Activated T-helper 1 cell treated with anti-CD3 and anti-CD28 coated beads, Interleukin-2, amount 50 U/mL, for 16 hours (primary cell): Measurements from ENCODE around the gene INTS4.
A peak's percentile ranks its signal among the peaks of the same experiment; 100 is the strongest.
"Not testable (repeated sequence)": the region's sequence is repeated elsewhere in the genome, so short reads cannot be mapped to it uniquely, and the experiment has no call there.

Experiments used
- DNase-seq, 2 donors: peaks; one replicate each; pipeline ENCODE4 v3.0.0-alpha.2; 2020; ENCODE audit warnings: low read depth in 1 of 2, low spot score in 1 of 2

The INTS4 gene

GRCh38 chr11:77994434-77995362, at the start of gene INTS4:
Gene INTS4, minus strand, starts transcription at chr11:77994668. Its CDS starts 25 bp downstream, at chr11:77994643.
- peak; percentile 95 for DNase-seq

GRCh38 chr11:78041843-78042440, 47.5 kb upstream of the INTS4 start:
- no peak for DNase-seq

GRCh38 chr11:78041380-78041719, 46.9 kb upstream of the INTS4 start:
- DNase-seq: not testable (repeated sequence)

GRCh38 chr11:78040691-78041379, 46.4 kb upstream of the INTS4 start:
- DNase-seq: no peak

- DNase-seq: no peak
Measured at GRCh38 chr11:78039919-78040671, 45.6 kb upstream of the INTS4 start.

GRCh38 chr11:78039391-78039918, 45.0 kb upstream of the INTS4 start:
- DNase-seq: no peak

GRCh38 chr11:78038697-78039313, 44.3 kb upstream of the INTS4 start:
- DNase-seq: no peak

- DNase-seq: no peak
Measured at GRCh38 chr11:78037825-78038620, 43.6 kb upstream of the INTS4 start.

GRCh38 chr11:78037056-78037455, 42.6 kb upstream of the INTS4 start:
- no peak for DNase-seq

GRCh38 chr11:78036313-78036712, 41.8 kb upstream of the INTS4 start:
- DNase-seq: no peak

GRCh38 chr11:78034623-78035022, 40.2 kb upstream of the INTS4 start:
- DNase-seq: no peak

GRCh38 chr11:78033040-78033439, 38.6 kb upstream of the INTS4 start:
- no peak for DNase-seq

GRCh38 chr11:78032090-78032489, 37.6 kb upstream of the INTS4 start:
- DNase-seq: no peak

GRCh38 chr11:78031629-78032028, 37.2 kb upstream of the INTS4 start:
- DNase-seq: no peak

GRCh38 chr11:78030429-78031325, 36.2 kb upstream of the INTS4 start:
- no peak for DNase-seq

- not testable (repeated sequence) for DNase-seq
Measured at GRCh38 chr11:78028423-78028822, 34.0 kb upstream of the INTS4 start.

GRCh38 chr11:78027759-78028158, 33.3 kb upstream of the INTS4 start:
- no peak for DNase-seq

GRCh38 chr11:78025378-78025777, 30.9 kb upstream of the INTS4 start:
- no peak for DNase-seq

- DNase-seq: no peak
Measured at GRCh38 chr11:78023426-78023825, 29.0 kb upstream of the INTS4 start.
